Tibial artery (tissue), 4 donors: ENCODE data around the gene TMEM272.

ENCODE experiments used
- DNase-seq, 2 donors: peaks; one replicate each; pipeline ENCODE4 v3.0.0-alpha.2; 2019
- H3K27ac ChIP-seq, 2 donors: fragments of 200-600 bp; sonication (generic) in 1 of 2; 1 replicate in 1 of 2; 2 replicates in 1 of 2; pipeline ENCODE4 v1.5.1; 2018 to 2019; ENCODE audit warnings: mild to moderate bottlenecking in 1 of 2
- H3K27me3 ChIP-seq, 2 donors: fragments of 200-600 bp; sonication (generic) in 1 of 2; one replicate each; pipeline versions ENCODE4 v1.5.1 to v1.6.0; 2016 to 2019
- H3K36me3 ChIP-seq, 3 donors: fragments of 200-600 bp; sonication (generic) in 2 of 3; one replicate each; pipeline ENCODE4 v1.5.1; 2016 to 2019; ENCODE audit warnings: mild to moderate bottlenecking in 2 of 3
- H3K4me1 ChIP-seq, 4 donors: fragments of 200-600 bp; sonication (generic) in 2 of 4; 1 replicate in 3 of 4; 2 replicates in 1 of 4; pipeline ENCODE4 v1.5.1; 2016 to 2019
- H3K4me3 ChIP-seq, 2 donors: fragments of 200-600 bp; sonication (generic) in 1 of 2; 1 replicate in 1 of 2; 2 replicates in 1 of 2; pipeline ENCODE4 v1.5.1; 2018 to 2019; ENCODE audit warnings: mild to moderate bottlenecking in 2 of 2
- H3K9me3 ChIP-seq, 3 donors: fragments of 200-600 bp; sonication (generic) in 1 of 3; one replicate each; pipeline ENCODE4 v1.5.1; 2016 to 2019
- CTCF ChIP-seq, 2 experiments: fragments of 200-600 bp in 1 of 2; fragments of 450-650 bp in 1 of 2; IDR thresholded peaks; one replicate each; pipeline ENCODE4 v1.5.1; 2017 to 2019; ENCODE audit warnings: antibody characterized with exemption in 2 of 2, mild to moderate bottlenecking in 1 of 2, moderate library complexity in 1 of 2
- intact Hi-C: fragments of 100-400 bp; cut with DNase I; formaldehyde crosslinking; loops from one replicate; pipeline ENCODE4 v1.15.0; 2023; ENCODE audit warnings: low total_unique reads

The TMEM272 gene

GRCh38 chr13:51807041-51807440 lies 37.9 kb downstream of the TMEM272 start:
- Histone ChIP-seq H3K4me3 (no peak overlapping the region), H3K27me3 (no peaks in the 10 kb centered on the region), H3K36me3 (no peaks in the 10 kb centered on the region), H3K27ac (peak overlapping the region in 1 of 2 donors; percentile 11), H3K4me1 (peaks cover 0 to 37% (median 26%) of the 10 kb centered on the region in 4 donors), H3K9me3 (no peaks in the 10 kb centered on the region)
- no peak for TF ChIP-seq CTCF (IDR thresholded peaks at IDR 0.05)
- intact Hi-C loops = loop anchor here (10.0 kb wide), 5 partner anchors 208 to 848 kb away; partner anchors contain the start of genes ALG11, ATP7B, CKAP2 and FAM124A
- no peak for DNase-seq

GRCh38 chr13:51806566-51806965 lies 38.4 kb downstream of the TMEM272 start:
- no peaks in the 10 kb centered on the region for H3K27me3 ChIP-seq
- H3K36me3 ChIP-seq = no peaks in the 10 kb centered on the region
- H3K9me3 ChIP-seq = no peaks in the 10 kb centered on the region
- DNase-seq = peak in 1 of 2 donors; percentile 49
- peaks cover 0 to 41% (median 31%) of the 10 kb centered on the region in 4 donors for H3K4me1 ChIP-seq
- peak overlapping the region in 1 of 2 donors; percentile 95 for H3K27ac ChIP-seq
- H3K4me3 ChIP-seq = no peak overlapping the region
- no peak for TF ChIP-seq CTCF (IDR thresholded peaks at IDR 0.05)
- intact Hi-C loops = loop anchor here (10.0 kb wide), 5 partner anchors 208 to 848 kb away; partner anchors contain the start of genes ALG11, ATP7B, CKAP2 and FAM124A

- DNase-seq = no peak
- no peaks in the 10 kb centered on the region for H3K27me3 ChIP-seq
- peaks cover 0 to 48% (median 38%) of the 10 kb centered on the region in 4 donors for H3K4me1 ChIP-seq
- H3K4me3 ChIP-seq = peak overlapping the region; percentile 73 to 74
- H3K36me3 ChIP-seq = no peaks in the 10 kb centered on the region
- no peaks in the 10 kb centered on the region for H3K9me3 ChIP-seq
- no peak for TF ChIP-seq CTCF (IDR thresholded peaks at IDR 0.05)
- intact Hi-C loops = loop anchor here (10.0 kb wide), 5 partner anchors 209 to 849 kb away; partner anchors contain the start of genes ALG11, ATP7B, CKAP2 and FAM124A
- H3K27ac ChIP-seq = peak overlapping the region; percentile 95 to 99
Measured at GRCh38 chr13:51805925-51806324, 39.1 kb downstream of the TMEM272 start.

- H3K36me3 ChIP-seq = no peaks in the 10 kb centered on the region
- intact Hi-C loops = loop anchor here (10.0 kb wide), 5 partner anchors 209 to 849 kb away; partner anchors contain the start of genes ALG11, ATP7B, CKAP2 and FAM124A
- H3K4me3 ChIP-seq = peak overlapping the region; percentile 73 to 74
- peak overlapping the region; percentile 95 to 99 for H3K27ac ChIP-seq
- DNase-seq = no peak
- H3K4me1 ChIP-seq = peaks cover 0 to 54% (median 44%) of the 10 kb centered on the region in 4 donors
- no peaks in the 10 kb centered on the region for H3K27me3 ChIP-seq
- no peaks in the 10 kb centered on the region for H3K9me3 ChIP-seq
- TF ChIP-seq CTCF (IDR thresholded peaks at IDR 0.05) = no peak
Measured at GRCh38 chr13:51805313-51805712, 39.7 kb downstream of the TMEM272 start.

GRCh38 chr13:51804295-51805172 lies 40.4 kb downstream of the TMEM272 start:
- Histone ChIP-seq H3K27me3 (no peaks in the 10 kb centered on the region), H3K36me3 (no peaks in the 10 kb centered on the region), H3K4me1 (peaks cover 0 to 59% (median 49%) of the 10 kb centered on the region in 4 donors), H3K27ac (peak overlapping the region; percentile 95 to 99), H3K9me3 (no peaks in the 10 kb centered on the region), H3K4me3 (peak overlapping the region; percentile 73 to 74)
- peak in 1 of 2 donors; percentile 40 for DNase-seq
- TF ChIP-seq CTCF (IDR thresholded peaks at IDR 0.05) = no peak
- intact Hi-C loops = loop anchor here (10.0 kb wide), 5 partner anchors 210 to 850 kb away; partner anchors contain the start of genes ALG11, ATP7B, CKAP2 and FAM124A
